ENCODE data around the gene GFOD1.

The GFOD1 gene

GRCh38 chr6:13491538-13491937 is 4.1 kb upstream of the GFOD1 start:
- no peak for DNase-seq

GRCh38 chr6:13490402-13490801 is 3.0 kb upstream of the GFOD1 start:
- in situ Hi-C loops (cut with MboI; ENCODE audit: low pct_unique_long_range_greater_than_20kb, low sequenced_read_pairs) = no loop called here
- DNase-seq = no peak

More at GRCh38 chr6:13491538-13491937, 4.1 kb upstream of the GFOD1 start:
- in situ Hi-C loops (cut with MboI; ENCODE audit: low pct_unique_long_range_greater_than_20kb, low sequenced_read_pairs) = no loop called here

- DNase-seq = no peak
- in situ Hi-C loops (cut with MboI; ENCODE audit: low pct_unique_long_range_greater_than_20kb, low sequenced_read_pairs) = no loop called here
Measured at GRCh38 chr6:13488896-13489237, 1.5 kb upstream of the GFOD1 start.

- no peak for DNase-seq
- in situ Hi-C loops (cut with MboI; ENCODE audit: low pct_unique_long_range_greater_than_20kb, low sequenced_read_pairs) = no loop called here
Measured at GRCh38 chr6:13488015-13488895, 855 bp upstream of the GFOD1 start.

GRCh38 chr6:13486679-13487121 is 700 bp downstream of the GFOD1 start:
- in situ Hi-C loops (cut with MboI; ENCODE audit: low pct_unique_long_range_greater_than_20kb, low sequenced_read_pairs) = no loop called here
- DNase-seq = peak; percentile 66

- in situ Hi-C loops (cut with MboI; ENCODE audit: low pct_unique_long_range_greater_than_20kb, low sequenced_read_pairs) = no loop called here
- DNase-seq = peak; percentile 56
Measured at GRCh38 chr6:13485923-13486562, 1.4 kb downstream of the GFOD1 start.

GRCh38 chr6:13485303-13485702 is 2.1 kb downstream of the GFOD1 start:
- in situ Hi-C loops (cut with MboI; ENCODE audit: low pct_unique_long_range_greater_than_20kb, low sequenced_read_pairs) = no loop called here
- no peak for DNase-seq

GRCh38 chr6:13484827-13485226 is 2.6 kb downstream of the GFOD1 start:
- DNase-seq = peak; percentile 22
- in situ Hi-C loops (cut with MboI; ENCODE audit: low pct_unique_long_range_greater_than_20kb, low sequenced_read_pairs) = no loop called here

- DNase-seq = peak; percentile 31
- in situ Hi-C loops (cut with MboI; ENCODE audit: low pct_unique_long_range_greater_than_20kb, low sequenced_read_pairs) = no loop called here
Measured at GRCh38 chr6:13484138-13484708, 3.2 kb downstream of the GFOD1 start.

GRCh38 chr6:13480631-13481501 is 6.5 kb downstream of the GFOD1 start:
- in situ Hi-C loops (cut with MboI; ENCODE audit: low pct_unique_long_range_greater_than_20kb, low sequenced_read_pairs) = no loop called here
- no peak for DNase-seq

- in situ Hi-C loops (cut with MboI; ENCODE audit: low pct_unique_long_range_greater_than_20kb, low sequenced_read_pairs) = no loop called here
- no peak for DNase-seq
Measured at GRCh38 chr6:13479971-13480434, 7.4 kb downstream of the GFOD1 start.

- DNase-seq = peak; percentile 26
- in situ Hi-C loops (cut with MboI; ENCODE audit: low pct_unique_long_range_greater_than_20kb, low sequenced_read_pairs) = no loop called here
Measured at GRCh38 chr6:13479206-13479800, 8.1 kb downstream of the GFOD1 start.

- DNase-seq = peak; percentile 39
- in situ Hi-C loops (cut with MboI; ENCODE audit: low pct_unique_long_range_greater_than_20kb, low sequenced_read_pairs) = no loop called here
Measured at GRCh38 chr6:13478525-13478966, 8.9 kb downstream of the GFOD1 start.

- in situ Hi-C loops (cut with MboI; ENCODE audit: low pct_unique_long_range_greater_than_20kb, low sequenced_read_pairs) = no loop called here
- no peak for DNase-seq
Measured at GRCh38 chr6:13474787-13475186, 12.6 kb downstream of the GFOD1 start.

GRCh38 chr6:13474360-13474759 is 13.0 kb downstream of the GFOD1 start:
- in situ Hi-C loops (cut with MboI; ENCODE audit: low pct_unique_long_range_greater_than_20kb, low sequenced_read_pairs) = no loop called here

GRCh38 chr6:13473768-13474165 is 13.6 kb downstream of the GFOD1 start:
- no peak for DNase-seq
- in situ Hi-C loops (cut with MboI; ENCODE audit: low pct_unique_long_range_greater_than_20kb, low sequenced_read_pairs) = no loop called here

More at GRCh38 chr6:13474360-13474759, 13.0 kb downstream of the GFOD1 start:
- DNase-seq = no peak

- in situ Hi-C loops (cut with MboI; ENCODE audit: low pct_unique_long_range_greater_than_20kb, low sequenced_read_pairs) = no loop called here
- no peak for DNase-seq
Measured at GRCh38 chr6:13472976-13473767, 14.2 kb downstream of the GFOD1 start.

- no peak for DNase-seq
- in situ Hi-C loops (cut with MboI; ENCODE audit: low pct_unique_long_range_greater_than_20kb, low sequenced_read_pairs) = no loop called here
Measured at GRCh38 chr6:13472099-13472498, 15.3 kb downstream of the GFOD1 start.
